Panc1 (cell line): ENCODE data around the gene SBF2.

Experiments used
- POLR2AphosphoS5 ChIP-seq: IDR thresholded peaks from 2 replicates; pipeline ENCODE4 v1.6.1; 2012; ENCODE audit warnings: mild to moderate bottlenecking, low read depth, low read length, moderate library complexity
- SIN3A ChIP-seq: IDR thresholded peaks from 2 replicates; pipeline ENCODE4 v1.6.1; 2012; ENCODE audit warnings: low read depth, mild to moderate bottlenecking, low read length, moderate library complexity, borderline replicate concordance; ENCODE audit not compliant: insufficient read depth
- TF ChIP-seq, protein P1 (sequence below): fragments of 450-650 bp; IDR thresholded peaks from 2 replicates; pipeline ENCODE4 v1.5.1; 2017; ENCODE audit warnings: mild to moderate bottlenecking
- TF ChIP-seq, protein P2 (sequence below), 2 experiments: IDR thresholded peaks; 2 replicates each; pipeline ENCODE4 v1.6.1; 2011 to 2012; ENCODE audit warnings: low read depth in 2 of 2, control low read depth in 1 of 2, low read length in 1 of 2, mild to moderate bottlenecking in 1 of 2, moderate library complexity in 1 of 2; ENCODE audit not compliant: insufficient read depth in 1 of 2

GRCh38 chr11:9777066-9777465, 517.0 kb downstream of the SBF2 start:
- TF ChIP-seq POLR2AphosphoS5 (no peak), SIN3A (no peak)
- TF ChIP-seq, protein P1, sequence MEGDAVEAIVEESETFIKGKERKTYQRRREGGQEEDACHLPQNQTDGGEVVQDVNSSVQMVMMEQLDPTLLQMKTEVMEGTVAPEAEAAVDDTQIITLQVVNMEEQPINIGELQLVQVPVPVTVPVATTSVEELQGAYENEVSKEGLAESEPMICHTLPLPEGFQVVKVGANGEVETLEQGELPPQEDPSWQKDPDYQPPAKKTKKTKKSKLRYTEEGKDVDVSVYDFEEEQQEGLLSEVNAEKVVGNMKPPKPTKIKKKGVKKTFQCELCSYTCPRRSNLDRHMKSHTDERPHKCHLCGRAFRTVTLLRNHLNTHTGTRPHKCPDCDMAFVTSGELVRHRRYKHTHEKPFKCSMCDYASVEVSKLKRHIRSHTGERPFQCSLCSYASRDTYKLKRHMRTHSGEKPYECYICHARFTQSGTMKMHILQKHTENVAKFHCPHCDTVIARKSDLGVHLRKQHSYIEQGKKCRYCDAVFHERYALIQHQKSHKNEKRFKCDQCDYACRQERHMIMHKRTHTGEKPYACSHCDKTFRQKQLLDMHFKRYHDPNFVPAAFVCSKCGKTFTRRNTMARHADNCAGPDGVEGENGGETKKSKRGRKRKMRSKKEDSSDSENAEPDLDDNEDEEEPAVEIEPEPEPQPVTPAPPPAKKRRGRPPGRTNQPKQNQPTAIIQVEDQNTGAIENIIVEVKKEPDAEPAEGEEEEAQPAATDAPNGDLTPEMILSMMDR, result no peak
- TF ChIP-seq, protein P2, sequence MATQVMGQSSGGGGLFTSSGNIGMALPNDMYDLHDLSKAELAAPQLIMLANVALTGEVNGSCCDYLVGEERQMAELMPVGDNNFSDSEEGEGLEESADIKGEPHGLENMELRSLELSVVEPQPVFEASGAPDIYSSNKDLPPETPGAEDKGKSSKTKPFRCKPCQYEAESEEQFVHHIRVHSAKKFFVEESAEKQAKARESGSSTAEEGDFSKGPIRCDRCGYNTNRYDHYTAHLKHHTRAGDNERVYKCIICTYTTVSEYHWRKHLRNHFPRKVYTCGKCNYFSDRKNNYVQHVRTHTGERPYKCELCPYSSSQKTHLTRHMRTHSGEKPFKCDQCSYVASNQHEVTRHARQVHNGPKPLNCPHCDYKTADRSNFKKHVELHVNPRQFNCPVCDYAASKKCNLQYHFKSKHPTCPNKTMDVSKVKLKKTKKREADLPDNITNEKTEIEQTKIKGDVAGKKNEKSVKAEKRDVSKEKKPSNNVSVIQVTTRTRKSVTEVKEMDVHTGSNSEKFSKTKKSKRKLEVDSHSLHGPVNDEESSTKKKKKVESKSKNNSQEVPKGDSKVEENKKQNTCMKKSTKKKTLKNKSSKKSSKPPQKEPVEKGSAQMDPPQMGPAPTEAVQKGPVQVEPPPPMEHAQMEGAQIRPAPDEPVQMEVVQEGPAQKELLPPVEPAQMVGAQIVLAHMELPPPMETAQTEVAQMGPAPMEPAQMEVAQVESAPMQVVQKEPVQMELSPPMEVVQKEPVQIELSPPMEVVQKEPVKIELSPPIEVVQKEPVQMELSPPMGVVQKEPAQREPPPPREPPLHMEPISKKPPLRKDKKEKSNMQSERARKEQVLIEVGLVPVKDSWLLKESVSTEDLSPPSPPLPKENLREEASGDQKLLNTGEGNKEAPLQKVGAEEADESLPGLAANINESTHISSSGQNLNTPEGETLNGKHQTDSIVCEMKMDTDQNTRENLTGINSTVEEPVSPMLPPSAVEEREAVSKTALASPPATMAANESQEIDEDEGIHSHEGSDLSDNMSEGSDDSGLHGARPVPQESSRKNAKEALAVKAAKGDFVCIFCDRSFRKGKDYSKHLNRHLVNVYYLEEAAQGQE (IDR thresholded peaks at IDR 0.05; ENCODE audit: insufficient read depth in 1 of 2, low read depth in 2 of 2, low read length in 1 of 2), result no peak
